HCT116 (cell line): ENCODE measurements around the gene ZFP36L2. TPM values are rescaled to one million over a fixed set of nuclear protein-coding genes. Genes with fewer than 3 reads are reported as not detected.

ENCODE experiments used
- ATAC-seq: fragments of 200-7000 bp; cut with Tn5 transposase; 2 replicates; pipeline ENCODE4 v1.9.1; 2020; ENCODE audit warnings: mild to moderate bottlenecking, moderate library complexity
- BruUV-seq: library from RNA; stranded (reverse); fragments of 400-500 nt; replicated peaks from 2 replicates; lab custom pipeline; 2021; lab: Mats Ljungman, UMichigan
- CTCF ChIA-PET: fragments of 300-600 bp; sonication (Branson Sonifier 250); formaldehyde crosslinking; loops from one replicate; lab custom pipeline; 2021; ENCODE audit warnings: antibody characterized with exemption; lab: Charles Lee
- POLR2A ChIA-PET: fragments of 300-600, 350-600 bp; sonication (Branson Sonifier 250); formaldehyde crosslinking; loops from one replicate; lab custom pipeline; 2021; ENCODE audit warnings: antibody characterized with exemption; lab: Charles Lee
- RAD21 ChIA-PET, 2 experiments: fragments of 300-600 bp; sonication (Branson Sonifier 250); formaldehyde crosslinking; loops; one replicate each; lab custom pipeline; 2023; ENCODE audit warnings: low total read pairs in 2 of 2; ENCODE audit not compliant: uncharacterized antibody in 2 of 2, unreplicated experiment in 2 of 2, low non-redundant PET in 1 of 2; lab: Charles Lee
- DNase-seq: peaks from one replicate; pipeline ENCODE4 v3.0.0-alpha.2; 2010; ENCODE audit warnings: low read depth, low spot score
- H2AFZ ChIP-seq: fragments of 200-600 bp; shearing (Covaris generic), sonication (generic); 2 replicates; pipeline ENCODE4 v1.6.1; 2017; ENCODE audit warnings: low read depth, mixed run types, mixed read lengths, antibody characterized with exemption, low read length; ENCODE audit not compliant: poor library complexity, severe bottlenecking
- H3K27ac ChIP-seq: 2 replicates; pipeline ENCODE4 v1.5.1; 2012; ENCODE audit warnings: low read depth, low read length
- H3K27me3 ChIP-seq: fragments of 200-600 bp; sonication (generic); 2 replicates; pipeline ENCODE4 v1.6.1; 2016; ENCODE audit warnings: mixed run types, low read length, mixed read lengths; ENCODE audit not compliant: insufficient read depth
- H3K36me3 ChIP-seq, 2 experiments: fragments of 200-500 bp in 1 of 2; fragments of 200-600 bp in 1 of 2; sonication (Bioruptor generic) in 1 of 2; sonication (generic) in 1 of 2; 2 replicates each; pipeline versions ENCODE4 v1.5.1 to v1.6.1; 2014 to 2016; ENCODE audit warnings: low read length in 2 of 2, inconsistent platforms in 1 of 2, mixed read lengths in 1 of 2, mixed run types in 1 of 2; ENCODE audit not compliant: insufficient read depth in 2 of 2, control insufficient read depth in 1 of 2
- H3K4me1 ChIP-seq, 2 experiments: fragments of 200-600 bp in 1 of 2; sonication (generic) in 1 of 2; 2 replicates each; pipeline versions ENCODE4 v1.5.1 to v1.6.1; 2012 to 2017; ENCODE audit warnings: low read length in 2 of 2, inconsistent platforms in 1 of 2, mild to moderate bottlenecking in 1 of 2, mixed read lengths in 1 of 2, mixed run types in 1 of 2, moderate library complexity in 1 of 2; ENCODE audit not compliant: insufficient read depth in 2 of 2, control insufficient read depth in 1 of 2
- H3K4me2 ChIP-seq: fragments of 200-600 bp; sonication (generic); 2 replicates; pipeline ENCODE4 v1.6.1; 2017; ENCODE audit warnings: mixed run types, low read length, mixed read lengths
- H3K4me3 ChIP-seq, 2 experiments: fragments of 200-600 bp in 1 of 2; sonication (generic) in 1 of 2; replicated peaks in 1 of 2; 2 replicates each; pipeline ENCODE4 v1.5.1; 2011 to 2016; ENCODE audit warnings: low read length in 2 of 2, control low read depth in 1 of 2, low read depth in 1 of 2, mild to moderate bottlenecking in 1 of 2, mixed read lengths in 1 of 2, mixed run types in 1 of 2
- H3K79me2 ChIP-seq: fragments of 200-600 bp; sonication (generic); 2 replicates; pipeline ENCODE4 v1.6.1; 2017; ENCODE audit warnings: mild to moderate bottlenecking, mixed run types, low read length, moderate library complexity, mixed read lengths; ENCODE audit not compliant: insufficient read depth
- H3K9ac ChIP-seq: fragments of 200-600 bp; sonication (generic); 2 replicates; pipeline ENCODE4 v1.6.1; 2016; ENCODE audit warnings: low read length, mixed read lengths
- H3K9me2 ChIP-seq: fragments of 200-600 bp; sonication (generic), shearing (Covaris generic); 2 replicates; pipeline ENCODE4 v1.6.1; 2017; ENCODE audit warnings: mixed run types, mild to moderate bottlenecking, moderate library complexity; ENCODE audit not compliant: insufficient read depth
- H3K9me3 ChIP-seq, 2 experiments: fragments of 200-500 bp in 1 of 2; fragments of 200-600 bp in 1 of 2; sonication (Bioruptor generic) in 1 of 2; sonication (generic) in 1 of 2; 2 replicates each; pipeline ENCODE4 v1.6.1; 2014 to 2017; ENCODE audit warnings: low read length in 2 of 2, mixed read lengths in 2 of 2, inconsistent platforms in 1 of 2, low read depth in 1 of 2, mild to moderate bottlenecking in 1 of 2, mixed run types in 1 of 2, moderate library complexity in 1 of 2; ENCODE audit not compliant: control insufficient read depth in 1 of 2, insufficient read depth in 1 of 2
- H4K20me1 ChIP-seq: fragments of 200-600 bp; sonication (generic), shearing (Covaris generic); 2 replicates; pipeline ENCODE4 v1.6.1; 2017; ENCODE audit warnings: mixed run types, mild to moderate bottlenecking, moderate library complexity; ENCODE audit not compliant: insufficient read depth
- CEBPB ChIP-seq: IDR thresholded peaks from 2 replicates; pipeline ENCODE4 v1.6.1; 2012; ENCODE audit warnings: low read depth
- EGR1 ChIP-seq: IDR thresholded peaks from 2 replicates; pipeline ENCODE4 v1.6.1; 2012; ENCODE audit warnings: low read depth
- EZH2 ChIP-seq: fragments of 200-600 bp; sonication (generic); IDR thresholded peaks from 2 replicates; pipeline ENCODE4 v1.6.1; 2017; ENCODE audit warnings: antibody characterized with exemption, mixed run types
- RAD21 ChIP-seq: IDR thresholded peaks from 2 replicates; pipeline ENCODE4 v1.6.1; 2012; ENCODE audit warnings: low read depth, mild to moderate bottlenecking
- YY1 ChIP-seq: IDR thresholded peaks from 2 replicates; pipeline ENCODE4 v1.6.1; 2011; ENCODE audit warnings: low read length, low read depth, moderate library complexity, mild to moderate bottlenecking; ENCODE audit not compliant: insufficient replicate concordance; ENCODE audit errors: extremely low read depth
- ZBTB33 ChIP-seq: IDR thresholded peaks from 2 replicates; pipeline ENCODE4 v1.6.1; 2011; ENCODE audit warnings: mild to moderate bottlenecking, low read length, moderate library complexity; ENCODE audit not compliant: insufficient replicate concordance; ENCODE audit errors: extremely low read depth
- intact Hi-C: fragments of 100-400 bp; cut with micrococcal nuclease; formaldehyde crosslinking; loops from 2 replicates; pipeline ENCODE4 v1.10.0; 2022
- total RNA-seq: library from RNA; stranded (reverse); gene quantifications from one replicate; pipeline ENCODE4 v1.2.1, GENCODE V29; 2021; ENCODE audit not compliant: unreplicated experiment

ZFP36L2 gene
- total RNA-seq, 1 experiment from 2014 or later: 30.3 TPM

- H3K27ac ChIP-seq: no peak overlapping the region
- ATAC-seq (no peak), DNase-seq (no peak)
- H3K4me1 ChIP-seq: no peaks in the 10 kb centered on the region
- no peaks in the 10 kb centered on the region for H3K27me3 ChIP-seq
- RAD21 ChIA-PET: no interaction called here
- TF ChIP-seq RAD21 (no peak), YY1 (no peak)
- no peaks in the 10 kb centered on the region for H3K79me2 ChIP-seq
- no peak overlapping the region for H3K4me2 ChIP-seq
- no peaks in the 10 kb centered on the region for H3K9me2 ChIP-seq
- POLR2A ChIA-PET: no interaction called here
- CTCF ChIA-PET: no interaction called here
- no peak overlapping the region for H3K4me3 ChIP-seq
- intact Hi-C loops: no loop called here
- H3K9ac ChIP-seq: no peak overlapping the region
- H2AFZ ChIP-seq: no peak overlapping the region
- H4K20me1 ChIP-seq: no peaks in the 10 kb centered on the region
- no peaks in the 10 kb centered on the region for H3K9me3 ChIP-seq
- BruUV-seq: no TSS peak
- no peaks in the 10 kb centered on the region for H3K36me3 ChIP-seq
Observed at GRCh38 chr2:43266711-43267111, 40.3 kb upstream of the ZFP36L2 start.

GRCh38 chr2:43265421-43265820 is 39.0 kb upstream of the ZFP36L2 start:
- Histone ChIP-seq H3K9me3 (no peaks in the 10 kb centered on the region), H3K4me1 (no peaks in the 10 kb centered on the region), H3K36me3 (no peaks in the 10 kb centered on the region), H3K27ac (no peak overlapping the region), H2AFZ (no peak overlapping the region), H3K9me2 (no peaks in the 10 kb centered on the region), H3K79me2 (no peaks in the 10 kb centered on the region), H4K20me1 (no peaks in the 10 kb centered on the region), H3K4me3 (no peak overlapping the region), H3K4me2 (no peak overlapping the region), H3K9ac (no peak overlapping the region), H3K27me3 (no peaks in the 10 kb centered on the region)
- no peak for TF ChIP-seq EZH2
- TF ChIP-seq CEBPB: no peak
- no peak for TF ChIP-seq ZBTB33
- TF ChIP-seq EGR1: no peak
- BruUV-seq: no TSS peak
- ChIA-PET CTCF (no interaction called here), POLR2A (no interaction called here), RAD21 (no interaction called here)
- ATAC-seq: no peak
- no peak for DNase-seq
- intact Hi-C loops: no loop called here
